ENCODE data around the gene EEA1. TPM values are rescaled to one million over a fixed set of nuclear protein-coding genes. Genes with fewer than 3 reads are reported as not detected.

EEA1 gene
- total RNA-seq, 1 donor from 2014 or later: 31.9 TPM

DNA sequence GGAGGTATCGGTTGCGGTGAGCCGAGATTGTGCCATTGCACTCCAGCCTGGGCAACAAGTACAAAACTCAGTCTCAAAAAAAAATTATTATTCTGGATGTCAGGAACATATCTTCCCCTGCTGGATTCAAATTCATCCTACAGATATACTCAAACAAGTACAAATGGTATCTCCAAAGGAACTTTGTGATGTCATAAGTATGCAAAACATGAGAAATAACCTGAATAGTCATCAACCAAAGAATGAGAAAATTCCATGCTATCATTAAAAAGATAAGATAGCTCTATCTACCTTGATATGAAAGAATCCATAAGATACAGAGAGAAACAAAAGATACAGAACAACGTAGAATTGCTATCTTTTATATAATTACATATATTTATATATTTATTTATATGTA lies 67.7 kb downstream of the EEA1 start:
- no peak for DNase-seq (ENCODE audit: low spot score)
- H3K4me3 Mint-ChIP-seq (ENCODE audit: low read depth): no peak overlapping the region
- H3K27me3 Mint-ChIP-seq (ENCODE audit: low read depth): no peaks in the 10 kb centered on the region
- H3K9me3 Mint-ChIP-seq: no peaks in the 10 kb centered on the region
- peaks cover 7% of the 10 kb centered on the region for H3K4me1 Mint-ChIP-seq (ENCODE audit: low read depth)
- no peak overlapping the region for H3K27ac Mint-ChIP-seq
- peaks cover 55% of the 10 kb centered on the region for H3K36me3 Mint-ChIP-seq (ENCODE audit: low read depth)
- intact Hi-C loops (cut with micrococcal nuclease): no loop called here

DNA sequence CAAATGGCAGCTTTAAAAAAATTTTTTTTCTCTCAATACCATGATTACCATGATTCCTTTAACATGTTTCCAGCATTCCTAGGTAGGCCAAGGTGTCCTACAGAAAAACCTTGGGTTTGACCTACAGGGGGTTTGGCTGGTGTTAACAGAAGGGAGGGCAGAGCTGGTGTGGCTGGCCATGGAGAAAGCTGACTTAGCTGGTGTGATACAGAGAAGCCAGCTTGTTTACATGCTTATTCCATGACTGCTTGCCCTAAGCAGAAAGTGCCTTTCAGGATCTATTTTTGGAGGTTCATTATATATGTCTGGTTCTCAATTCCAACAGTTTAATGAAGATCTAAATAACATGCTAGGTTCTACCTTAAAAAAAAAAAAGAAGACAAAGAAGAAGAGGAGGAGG lies 68.6 kb downstream of the EEA1 start:
- Mint-ChIP-seq H3K27me3 (ENCODE audit: low read depth) (no peaks in the 10 kb centered on the region), H3K36me3 (ENCODE audit: low read depth) (peaks cover 55% of the 10 kb centered on the region)

DNA sequence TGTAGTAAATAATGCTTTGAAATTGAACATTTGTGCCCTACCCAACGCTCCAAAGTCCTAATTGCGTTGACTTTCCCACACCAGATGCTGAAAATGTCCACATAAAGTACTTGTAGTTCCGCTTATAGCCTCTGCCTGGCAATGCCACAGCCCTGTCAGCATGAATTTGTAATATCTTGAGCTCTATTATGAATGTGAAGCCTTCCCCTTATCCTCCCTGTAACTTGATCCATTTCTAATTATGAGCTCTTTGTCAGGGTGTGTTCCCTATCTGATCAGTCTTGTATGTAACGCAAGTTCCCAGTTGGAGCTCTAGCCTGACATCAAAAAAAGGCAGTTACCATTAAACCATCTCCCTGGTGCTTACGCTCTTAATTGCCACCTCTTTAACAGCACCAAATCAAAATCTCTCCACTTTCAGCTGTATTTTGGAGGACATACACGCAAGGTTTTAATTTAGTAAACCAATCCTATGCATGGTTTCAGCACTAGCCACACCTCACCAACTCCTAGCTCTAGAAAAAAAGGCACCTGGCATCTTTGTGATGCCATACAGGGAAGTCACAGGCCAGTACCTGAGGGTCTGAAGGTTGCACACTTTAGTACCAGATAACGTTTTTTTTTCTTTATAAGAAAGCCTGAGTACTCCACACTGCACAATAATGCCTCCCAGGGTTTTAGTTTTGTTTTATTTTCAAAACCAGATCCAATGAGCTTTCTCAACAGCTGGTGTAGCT lies 69.3 kb downstream of the EEA1 start:
- H3K9me3 Mint-ChIP-seq: no peaks in the 10 kb centered on the region
- H3K4me1 Mint-ChIP-seq (ENCODE audit: low read depth): peaks cover 7% of the 10 kb centered on the region
- no peak overlapping the region for H3K4me3 Mint-ChIP-seq (ENCODE audit: low read depth)
- no peak for DNase-seq (ENCODE audit: low spot score)
- H3K36me3 Mint-ChIP-seq (ENCODE audit: low read depth): peaks cover 57% of the 10 kb centered on the region
- intact Hi-C loops (cut with micrococcal nuclease): no loop called here
- no peaks in the 10 kb centered on the region for H3K27me3 Mint-ChIP-seq (ENCODE audit: low read depth)
- no peak overlapping the region for H3K27ac Mint-ChIP-seq

More for the DNA sequence above, 68.6 kb downstream of the EEA1 start:
- no peak for DNase-seq (ENCODE audit: low spot score)
- intact Hi-C loops (cut with micrococcal nuclease): no loop called here
- H3K9me3 Mint-ChIP-seq: no peaks in the 10 kb centered on the region
- H3K27ac Mint-ChIP-seq: peak overlapping the region; percentile 42
- no peak overlapping the region for H3K4me3 Mint-ChIP-seq (ENCODE audit: low read depth)
- peaks cover 7% of the 10 kb centered on the region for H3K4me1 Mint-ChIP-seq (ENCODE audit: low read depth)

DNA sequence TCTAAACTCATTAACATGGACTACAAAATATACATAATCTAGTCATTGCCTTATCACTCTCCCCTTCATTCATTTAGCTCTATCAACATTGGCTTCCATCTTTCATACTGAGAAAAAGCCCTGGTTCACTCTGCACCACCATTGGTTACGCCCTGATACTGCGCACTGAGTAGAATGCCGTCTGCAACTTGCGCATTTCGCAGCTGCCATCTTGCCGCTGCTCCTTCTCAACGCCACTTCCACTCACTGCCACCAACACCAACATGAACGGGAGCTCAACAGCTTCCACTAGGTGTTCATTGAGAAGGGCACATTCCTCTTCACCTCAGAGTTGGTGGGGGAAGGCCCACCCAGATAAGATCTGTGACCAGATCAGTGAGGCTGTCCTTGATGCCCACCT lies 71.3 kb downstream of the EEA1 start:
- peaks cover 4% of the 10 kb centered on the region for H3K4me1 Mint-ChIP-seq (ENCODE audit: low read depth)
- no peak for DNase-seq (ENCODE audit: low spot score)

DNA sequence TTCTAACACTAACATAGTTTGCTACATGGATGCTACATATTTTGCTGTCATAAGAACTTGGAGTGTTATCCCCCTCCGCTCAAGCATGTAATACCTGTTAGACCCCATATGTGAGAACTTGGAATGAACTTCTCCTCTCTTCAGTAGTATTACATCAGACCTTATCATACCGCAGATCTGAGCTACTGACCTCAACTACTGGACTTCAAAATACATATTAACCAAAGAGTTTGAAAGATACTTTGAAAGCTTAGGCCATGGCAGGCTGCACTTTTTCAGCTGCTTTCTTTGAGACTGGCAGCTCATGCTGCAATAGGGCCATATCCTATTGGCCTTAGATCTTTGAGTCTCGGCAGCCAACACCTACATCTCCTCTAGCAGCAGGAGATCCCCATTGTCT lies 74.8 kb downstream of the EEA1 start:
- no peak overlapping the region for H3K4me3 Mint-ChIP-seq (ENCODE audit: low read depth)
- H3K36me3 Mint-ChIP-seq (ENCODE audit: low read depth): peaks cover 43% of the 10 kb centered on the region
- no peak for DNase-seq (ENCODE audit: low spot score)

More for the DNA sequence above, 71.3 kb downstream of the EEA1 start:
- no peaks in the 10 kb centered on the region for H3K27me3 Mint-ChIP-seq (ENCODE audit: low read depth)
- no peaks in the 10 kb centered on the region for H3K9me3 Mint-ChIP-seq
- H3K4me3 Mint-ChIP-seq (ENCODE audit: low read depth): no peak overlapping the region
- intact Hi-C loops (cut with micrococcal nuclease): no loop called here
- H3K27ac Mint-ChIP-seq: no peak overlapping the region
- peaks cover 49% of the 10 kb centered on the region for H3K36me3 Mint-ChIP-seq (ENCODE audit: low read depth)

DNA sequence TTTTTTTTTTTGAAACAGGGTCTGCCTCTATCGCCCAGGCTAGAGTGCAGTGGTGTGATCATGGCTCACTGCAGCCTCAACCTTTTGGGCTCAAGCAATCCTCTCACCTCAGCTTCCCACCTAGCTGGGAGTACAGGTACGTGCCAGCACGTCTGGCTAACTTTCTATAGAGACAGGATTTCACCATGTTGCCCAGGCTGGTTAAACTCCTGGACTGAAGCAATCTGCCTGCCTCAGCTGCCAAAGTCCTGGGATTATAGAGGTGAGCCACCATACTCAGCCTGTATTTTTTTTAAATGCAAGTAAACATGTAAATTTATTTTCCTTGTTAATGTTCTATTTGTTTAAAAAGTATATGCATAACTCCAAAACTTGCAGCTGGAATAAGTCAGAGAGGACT lies 80.4 kb downstream of the EEA1 start:
- Mint-ChIP-seq H3K27ac (no peak overlapping the region), H3K36me3 (ENCODE audit: low read depth) (peaks cover 22% of the 10 kb centered on the region), H3K27me3 (ENCODE audit: low read depth) (no peaks in the 10 kb centered on the region), H3K4me1 (ENCODE audit: low read depth) (no peaks in the 10 kb centered on the region), H3K4me3 (ENCODE audit: low read depth) (no peak overlapping the region), H3K9me3 (no peaks in the 10 kb centered on the region)
- DNase-seq (ENCODE audit: low spot score): no peak
- intact Hi-C loops (cut with micrococcal nuclease): no loop called here

More for the DNA sequence above, 74.8 kb downstream of the EEA1 start:
- Mint-ChIP-seq H3K9me3 (no peaks in the 10 kb centered on the region), H3K27ac (no peak overlapping the region), H3K27me3 (ENCODE audit: low read depth) (no peaks in the 10 kb centered on the region), H3K4me1 (ENCODE audit: low read depth) (no peaks in the 10 kb centered on the region)
- intact Hi-C loops (cut with micrococcal nuclease): no loop called here

DNA sequence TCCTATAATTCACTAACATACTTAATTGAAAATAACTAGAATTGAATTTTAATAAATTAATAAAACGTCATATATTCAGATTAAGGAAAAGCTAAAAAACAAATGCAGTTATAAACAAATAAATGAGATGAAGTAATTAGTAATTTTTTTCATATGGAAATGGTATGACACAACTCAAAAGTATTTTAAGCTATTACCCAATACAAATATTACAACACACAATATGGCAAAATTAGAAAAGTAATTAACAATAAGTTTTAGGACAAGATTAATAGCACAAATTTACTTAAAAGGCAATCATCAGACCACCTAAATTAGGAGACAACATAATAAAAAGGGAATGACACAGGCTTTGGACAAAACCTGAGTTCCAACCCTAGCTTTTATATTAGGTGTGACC lies 81.7 kb downstream of the EEA1 start:
- no peak for DNase-seq (ENCODE audit: low spot score)
- no peak overlapping the region for H3K4me3 Mint-ChIP-seq (ENCODE audit: low read depth)
- no peaks in the 10 kb centered on the region for H3K4me1 Mint-ChIP-seq (ENCODE audit: low read depth)
- peaks cover 23% of the 10 kb centered on the region for H3K36me3 Mint-ChIP-seq (ENCODE audit: low read depth)
- H3K9me3 Mint-ChIP-seq: no peaks in the 10 kb centered on the region
- intact Hi-C loops (cut with micrococcal nuclease): no loop called here
- H3K27ac Mint-ChIP-seq: no peak overlapping the region
- no peaks in the 10 kb centered on the region for H3K27me3 Mint-ChIP-seq (ENCODE audit: low read depth)

DNA sequence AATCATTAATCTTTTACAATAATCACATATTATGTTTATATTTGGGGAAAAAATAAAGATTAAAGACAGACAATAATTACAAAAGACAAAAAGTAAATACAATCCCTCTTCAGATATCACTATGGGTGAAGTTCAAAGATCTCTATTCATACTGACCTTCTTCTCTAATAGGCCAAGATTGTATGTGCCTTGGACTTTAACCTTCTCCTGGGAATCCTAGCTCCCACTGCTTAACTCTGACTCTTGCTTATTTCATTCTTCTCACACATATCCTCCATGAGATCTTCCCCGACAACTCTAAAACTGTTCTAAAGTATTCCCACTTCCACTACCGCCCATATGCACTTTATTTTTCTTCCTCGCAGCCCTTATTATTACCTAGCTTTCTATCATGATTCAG lies 83.8 kb downstream of the EEA1 start:
- intact Hi-C loops (cut with micrococcal nuclease): no loop called here
- no peaks in the 10 kb centered on the region for H3K27me3 Mint-ChIP-seq (ENCODE audit: low read depth)
- no peak overlapping the region for H3K4me3 Mint-ChIP-seq (ENCODE audit: low read depth)
- H3K36me3 Mint-ChIP-seq (ENCODE audit: low read depth): peaks cover 30% of the 10 kb centered on the region
- no peak for DNase-seq (ENCODE audit: low spot score)
- H3K9me3 Mint-ChIP-seq: no peaks in the 10 kb centered on the region
- H3K27ac Mint-ChIP-seq: no peak overlapping the region
- no peaks in the 10 kb centered on the region for H3K4me1 Mint-ChIP-seq (ENCODE audit: low read depth)

DNA sequence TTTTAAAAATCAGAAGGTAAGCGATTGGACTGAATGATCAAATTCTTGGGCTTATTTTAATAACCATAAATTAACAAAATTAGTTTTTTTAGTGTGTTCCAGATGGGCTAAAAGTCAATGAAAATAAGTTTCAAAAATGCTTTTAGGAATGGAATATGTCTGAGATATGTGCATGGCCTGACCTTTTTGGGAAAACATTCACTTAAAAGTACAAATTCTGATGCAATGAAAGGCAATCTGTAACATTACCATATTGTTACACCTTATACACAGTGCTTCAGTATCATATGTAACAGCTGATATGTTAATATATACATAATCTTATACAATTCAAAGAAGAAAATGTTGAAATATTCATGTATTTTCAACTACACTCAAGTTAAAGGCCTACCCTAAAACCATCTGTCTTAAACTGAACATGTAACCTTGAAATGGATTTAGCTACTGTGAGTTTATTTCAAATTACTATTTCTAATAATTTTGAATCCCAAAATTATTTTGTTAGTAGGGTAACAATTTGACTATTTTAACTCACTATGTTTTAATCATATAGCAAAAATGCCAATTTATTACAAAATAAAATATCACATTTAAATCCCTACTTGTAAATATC lies 84.8 kb downstream of the EEA1 start:
- Mint-ChIP-seq H3K4me1 (ENCODE audit: low read depth) (no peaks in the 10 kb centered on the region), H3K27ac (no peak overlapping the region), H3K36me3 (ENCODE audit: low read depth) (peaks cover 26% of the 10 kb centered on the region), H3K4me3 (ENCODE audit: low read depth) (no peak overlapping the region), H3K27me3 (ENCODE audit: low read depth) (no peaks in the 10 kb centered on the region), H3K9me3 (no peaks in the 10 kb centered on the region)
- no peak for DNase-seq (ENCODE audit: low spot score)
- intact Hi-C loops (cut with micrococcal nuclease): no loop called here

DNA sequence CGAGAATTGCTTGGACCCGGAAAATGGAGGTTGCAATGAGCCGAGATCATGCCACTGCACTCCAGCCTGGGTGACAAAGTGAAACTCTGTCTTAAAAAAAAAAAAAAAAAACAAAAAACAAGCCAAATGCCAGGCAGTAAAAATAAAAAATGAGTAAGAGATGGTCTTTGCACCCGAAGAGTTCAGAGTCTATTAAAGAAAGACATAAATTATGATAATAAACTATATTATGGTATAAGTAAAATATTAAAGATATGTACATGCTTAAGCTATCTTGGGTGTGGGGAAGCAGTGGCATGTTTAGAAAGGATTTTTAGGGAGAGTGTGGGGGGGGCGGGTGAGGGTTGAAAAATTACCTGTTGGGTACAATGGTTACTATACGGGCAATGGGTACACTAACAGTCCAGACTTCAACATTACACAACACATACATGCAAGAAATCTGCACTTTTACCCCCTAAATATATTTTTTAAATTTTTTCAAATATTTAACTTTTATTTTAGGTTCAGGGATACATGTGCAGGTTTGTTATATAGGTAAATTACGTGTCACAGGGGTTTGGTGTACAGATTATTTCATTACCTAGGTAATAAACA lies 99.3 kb downstream of the EEA1 start:
- Mint-ChIP-seq H3K4me1 (ENCODE audit: low read depth) (no peaks in the 10 kb centered on the region), H3K27me3 (ENCODE audit: low read depth) (no peaks in the 10 kb centered on the region), H3K36me3 (ENCODE audit: low read depth) (peaks cover 24% of the 10 kb centered on the region), H3K9me3 (no peaks in the 10 kb centered on the region), H3K27ac (no peak overlapping the region), H3K4me3 (ENCODE audit: low read depth) (no peak overlapping the region)
- intact Hi-C loops (cut with micrococcal nuclease): loop anchor here (10.0 kb wide), 1 partner anchor 95 kb away; the partner anchor contains the start of gene EEA1
- no peak for DNase-seq (ENCODE audit: low spot score)

DNA sequence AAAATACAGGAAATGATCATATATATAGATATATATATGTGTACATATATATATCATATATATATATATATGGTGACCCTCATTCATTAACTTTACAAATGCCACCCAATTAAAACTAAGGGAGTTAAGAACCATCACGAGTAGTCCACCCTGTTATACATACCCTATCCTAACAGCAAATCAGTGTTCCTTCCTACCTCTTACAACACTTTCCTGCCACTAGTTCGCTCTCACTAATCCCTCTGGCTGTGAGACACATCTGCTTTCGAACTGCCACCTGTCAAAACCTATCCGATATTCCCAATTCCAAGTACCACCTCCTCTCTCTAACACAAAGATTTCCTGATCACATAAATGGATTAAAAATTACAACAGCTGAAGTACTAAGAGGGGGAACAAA lies 100.5 kb downstream of the EEA1 start:
- no peak for DNase-seq (ENCODE audit: low spot score)
- Mint-ChIP-seq H3K9me3 (no peaks in the 10 kb centered on the region), H3K36me3 (ENCODE audit: low read depth) (peaks cover 24% of the 10 kb centered on the region), H3K27ac (no peak overlapping the region), H3K4me1 (ENCODE audit: low read depth) (no peaks in the 10 kb centered on the region), H3K4me3 (ENCODE audit: low read depth) (no peak overlapping the region), H3K27me3 (ENCODE audit: low read depth) (no peaks in the 10 kb centered on the region)
- intact Hi-C loops (cut with micrococcal nuclease): loop anchor here (10.0 kb wide), 1 partner anchor 96 kb away; the partner anchor contains the start of gene EEA1

DNA sequence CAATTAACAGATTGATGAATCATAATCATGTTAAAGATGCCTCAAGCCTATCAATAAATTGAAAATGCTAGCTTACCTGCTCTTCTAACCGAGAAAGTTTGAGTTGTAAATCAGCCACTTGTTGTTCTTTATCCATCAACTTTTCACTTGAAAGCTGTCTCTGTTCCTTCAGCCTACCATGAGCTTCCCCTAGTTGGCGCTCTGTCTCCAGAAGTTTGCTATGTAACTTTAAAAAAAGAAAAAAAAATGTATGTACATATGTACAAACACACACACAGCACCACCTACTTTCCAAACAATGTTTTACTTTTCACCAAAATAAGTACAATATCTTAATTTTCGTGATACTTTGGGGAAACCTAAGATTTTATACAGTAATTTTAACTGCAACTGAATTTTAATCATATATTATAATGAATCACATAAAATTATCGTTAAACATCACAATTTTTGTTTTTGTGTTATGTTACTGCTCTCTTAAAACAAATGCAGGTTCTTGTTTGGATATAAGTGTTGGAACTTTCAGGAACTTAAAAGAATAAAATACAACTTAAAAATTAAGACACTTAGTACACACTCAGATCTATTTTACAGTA lies 101.2 kb downstream of the EEA1 start:
- no peaks in the 10 kb centered on the region for H3K9me3 Mint-ChIP-seq
- intact Hi-C loops (cut with micrococcal nuclease): loop anchor here (10.0 kb wide), 1 partner anchor 97 kb away; the partner anchor contains the start of gene EEA1
- no peaks in the 10 kb centered on the region for H3K4me1 Mint-ChIP-seq (ENCODE audit: low read depth)
- DNase-seq (ENCODE audit: low spot score): no peak
- H3K27me3 Mint-ChIP-seq (ENCODE audit: low read depth): no peaks in the 10 kb centered on the region
- H3K4me3 Mint-ChIP-seq (ENCODE audit: low read depth): no peak overlapping the region
- peaks cover 24% of the 10 kb centered on the region for H3K36me3 Mint-ChIP-seq (ENCODE audit: low read depth)
- no peak overlapping the region for H3K27ac Mint-ChIP-seq

DNA sequence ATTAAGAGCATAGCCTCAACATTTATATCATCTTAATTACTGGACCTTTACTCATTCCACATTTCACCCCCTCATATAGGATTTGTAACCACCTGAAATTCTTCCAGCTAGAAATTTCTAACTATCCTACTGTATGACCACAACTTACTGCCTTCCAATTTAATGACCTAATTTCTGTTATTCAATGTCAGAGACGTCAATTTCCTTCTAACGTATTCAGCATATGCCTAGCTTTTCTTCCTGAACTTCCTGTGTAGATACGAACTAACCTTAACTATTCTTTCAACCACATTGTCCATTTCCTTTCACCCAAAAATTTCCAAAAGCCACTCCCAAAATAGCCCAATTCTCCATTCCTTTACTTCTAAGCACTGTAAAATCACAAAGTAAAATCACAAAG lies 108.0 kb downstream of the EEA1 start:
- intact Hi-C loops (cut with micrococcal nuclease): loop anchor here (10.0 kb wide), 1 partner anchor 104 kb away; the partner anchor contains the start of gene EEA1
- Mint-ChIP-seq H3K27ac (no peak overlapping the region), H3K27me3 (ENCODE audit: low read depth) (no peaks in the 10 kb centered on the region), H3K9me3 (no peaks in the 10 kb centered on the region), H3K4me1 (ENCODE audit: low read depth) (no peaks in the 10 kb centered on the region), H3K4me3 (ENCODE audit: low read depth) (no peak overlapping the region), H3K36me3 (ENCODE audit: low read depth) (peaks cover 12% of the 10 kb centered on the region)
- no peak for DNase-seq (ENCODE audit: low spot score)
